Suprapubic skin (tissue), 4 donors: ENCODE measurements around the gene MT1A.

Experiments
- CTCF ChIP-seq, 2 donors: fragments of 200-600 bp in 1 of 2; fragments of 450-650 bp in 1 of 2; sonication (generic) in 1 of 2; IDR thresholded peaks; one replicate each; pipeline ENCODE4 v1.5.1; 2016 to 2019; ENCODE audit warnings: antibody characterized with exemption in 2 of 2, mild to moderate bottlenecking in 1 of 2, moderate library complexity in 1 of 2
- POLR2A ChIP-seq, 2 donors: fragments of 450-650 bp; IDR thresholded peaks; one replicate each; pipeline ENCODE4 v1.6.1; 2017; ENCODE audit warnings: antibody characterized with exemption in 2 of 2, mild to moderate bottlenecking in 2 of 2, moderate library complexity in 2 of 2
- POLR2AphosphoS5 ChIP-seq, 3 donors: sonication (generic); formaldehyde crosslinking; IDR thresholded peaks; one replicate each; pipeline ENCODE4 v1.6.1; 2017; ENCODE audit warnings: antibody characterized with exemption in 3 of 3

- no peak for TF ChIP-seq CTCF (IDR thresholded peaks at IDR 0.05)
- TF ChIP-seq POLR2A (IDR thresholded peaks at IDR 0.05): peak; percentile 90 to 93
- TF ChIP-seq POLR2AphosphoS5 (IDR thresholded peaks at IDR 0.05): peak; percentile 71 to 93 (median 89)
Measured at GRCh38 chr16:56625140-56625942, 13.1 kb upstream of the MT1A start, which contains the start of gene MT1E.
